HepG2 (cell line): ENCODE data around the gene NUBPL. TPM values are rescaled to one million over a fixed set of nuclear protein-coding genes. Genes with fewer than 3 reads are reported as not detected.
A peak's percentile ranks its signal among the peaks of the same experiment; 100 is the strongest.

ENCODE experiments used
- ARID4A ChIP-seq: sonication (generic); formaldehyde crosslinking; IDR thresholded peaks from 2 replicates; pipeline ENCODE4 v1.5.0; 2020; ENCODE audit warnings: mild to moderate bottlenecking, missing genetic modification reagents, borderline replicate concordance
- CSRNP1 ChIP-seq: sonication (generic); formaldehyde crosslinking; IDR thresholded peaks from 2 replicates; pipeline ENCODE4 v1.8.1; 2023; ENCODE audit warnings: mild to moderate bottlenecking, missing genetic modification reagents
- CSRNP2 ChIP-seq: sonication (generic); formaldehyde crosslinking; conservative IDR thresholded peaks from 2 replicates; pipeline ENCODE4 v1.8.0; 2022; ENCODE audit warnings: low read depth, missing genetic modification reagents
- FOXJ3 ChIP-seq: sonication (generic); formaldehyde crosslinking; IDR thresholded peaks from 2 replicates; pipeline ENCODE4 v1.4.0; 2020; ENCODE audit warnings: missing genetic modification reagents, mild to moderate bottlenecking, borderline replicate concordance
- FOXM1 ChIP-seq: sonication (generic); formaldehyde crosslinking; IDR thresholded peaks from 2 replicates; pipeline ENCODE4 v1.5.0; 2020; ENCODE audit warnings: missing genetic modification reagents
- HNRNPH1 ChIP-seq: fragments of 200-400 bp; formaldehyde crosslinking; optimal IDR thresholded peaks from 2 replicates; pipeline ENCODE3; 2017; ENCODE audit warnings: mild to moderate bottlenecking, low read depth, low read length
- HOXD1 ChIP-seq: sonication (generic); formaldehyde crosslinking; IDR thresholded peaks from 2 replicates; pipeline ENCODE4 v1.5.0; 2020; ENCODE audit warnings: missing genetic modification reagents
- NCOA2 ChIP-seq: sonication (generic); formaldehyde crosslinking; IDR thresholded peaks from 2 replicates; pipeline ENCODE4 v1.8.0; 2022; ENCODE audit warnings: inconsistent platforms
- PHF21A ChIP-seq: sonication (generic); formaldehyde crosslinking; IDR thresholded peaks from 2 replicates; pipeline ENCODE4 v1.5.0; 2020; ENCODE audit warnings: mild to moderate bottlenecking, missing genetic modification reagents
- TBP ChIP-seq: sonication (generic); formaldehyde crosslinking; IDR thresholded peaks from 2 replicates; pipeline ENCODE4 v1.5.0; 2020; ENCODE audit warnings: missing genetic modification reagents
- polyA plus RNA-seq, 8 experiments: library from polyadenylated mRNA; depleted of rRNA in 3 of 8; stranded (reverse) in 7 of 8; unstranded in 1 of 8; fragments of >200 nt; fragmentation: Illumina TruSeq in 4 of 8; extraction: Trizol in 4 of 8; gene quantifications; 2 replicates each; pipeline versions ENCODE4 v1.2.1 to v1.2.3, GENCODE V29; 2011 to 2016; ENCODE audit warnings: low read depth in 4 of 8, missing spikeins in 1 of 8, mixed read lengths in 1 of 8; ENCODE audit not compliant: insufficient read depth in 1 of 8
- total RNA-seq, 5 experiments: library from RNA; depleted of rRNA; stranded (reverse); fragments of >200 nt; fragmentation: Illumina TruSeq; extraction: Trizol; gene quantifications; 2 replicates each; pipeline ENCODE4 v1.2.3, GENCODE V29; 2016; ENCODE audit warnings: low read depth in 1 of 5
- TF ChIP-seq, protein P1 (sequence below), 2 experiments: sonication (generic) in 1 of 2; formaldehyde crosslinking in 1 of 2; IDR thresholded peaks; 2 replicates each; pipeline versions ENCODE4 v1.5.1 to v1.6.1; 2011 to 2020; ENCODE audit warnings: borderline replicate concordance in 1 of 2, low read depth in 1 of 2, low read length in 1 of 2, mild to moderate bottlenecking in 1 of 2, missing genetic modification reagents in 1 of 2, moderate library complexity in 1 of 2
- TF ChIP-seq, protein P2 (sequence below): sonication (generic); formaldehyde crosslinking; IDR thresholded peaks from 2 replicates; pipeline ENCODE4 v1.8.0; 2022; ENCODE audit warnings: mild to moderate bottlenecking, missing genetic modification reagents
- TF ChIP-seq, protein P3 (sequence below): IDR thresholded peaks from 2 replicates; pipeline ENCODE4 v1.4.0; 2020; ENCODE audit warnings: mild to moderate bottlenecking, missing genetic modification reagents

NUBPL gene
- total and polyA plus RNA-seq, 2 of the 13 experiments (the other 11 are each of a cell fraction or from before 2014, with no cell fraction given) = 21.3 to 44.1 TPM

DNA sequence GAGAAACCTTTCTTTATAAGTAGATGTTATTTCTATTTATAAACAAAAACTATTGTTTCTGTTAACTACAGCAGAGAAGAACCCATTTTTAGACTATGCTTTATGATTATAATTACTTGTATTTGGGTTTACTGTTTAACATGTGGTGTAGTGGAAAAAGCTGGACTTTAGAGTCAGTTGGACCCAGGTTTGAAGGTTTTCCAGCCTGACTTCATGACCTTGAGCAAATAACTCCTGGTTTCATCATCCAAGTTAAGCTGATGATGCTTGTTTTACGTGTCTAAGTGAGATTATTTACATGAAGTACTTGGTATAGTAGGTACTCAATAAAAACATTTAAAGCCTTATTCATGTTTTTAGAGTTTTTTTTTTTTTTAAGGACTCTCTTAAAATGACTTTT is 294.1 kb downstream of the NUBPL start (continued):
- TF ChIP-seq CSRNP1 (CRISPR knock-in tag) (no peak), FOXJ3 (peak; percentile 82; the same call in 1 of the 2 replicates), TBP (no peak), ARID4A (CRISPR knock-in tag) (no peak; the same call in 1 of the 2 replicates), PHF21A (CRISPR knock-in tag) (no peak), CSRNP2 (CRISPR knock-in tag) (no peak), HOXD1 (CRISPR knock-in tag) (no peak), NCOA2 (CRISPR knock-in tag) (peak; percentile 84), FOXM1 (CRISPR knock-in tag) (no peak), HNRNPH1 (no peak)
- TF ChIP-seq, protein P1, sequence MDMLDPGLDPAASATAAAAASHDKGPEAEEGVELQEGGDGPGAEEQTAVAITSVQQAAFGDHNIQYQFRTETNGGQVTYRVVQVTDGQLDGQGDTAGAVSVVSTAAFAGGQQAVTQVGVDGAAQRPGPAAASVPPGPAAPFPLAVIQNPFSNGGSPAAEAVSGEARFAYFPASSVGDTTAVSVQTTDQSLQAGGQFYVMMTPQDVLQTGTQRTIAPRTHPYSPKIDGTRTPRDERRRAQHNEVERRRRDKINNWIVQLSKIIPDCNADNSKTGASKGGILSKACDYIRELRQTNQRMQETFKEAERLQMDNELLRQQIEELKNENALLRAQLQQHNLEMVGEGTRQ (IDR thresholded peaks at IDR 0.05; ENCODE audit: low read depth, low read length) = no peak
- TF ChIP-seq, protein P1 (CRISPR knock-in tag; IDR thresholded peaks at IDR 0.05; ENCODE audit: borderline replicate concordance) = no peak
- TF ChIP-seq, protein P2, sequence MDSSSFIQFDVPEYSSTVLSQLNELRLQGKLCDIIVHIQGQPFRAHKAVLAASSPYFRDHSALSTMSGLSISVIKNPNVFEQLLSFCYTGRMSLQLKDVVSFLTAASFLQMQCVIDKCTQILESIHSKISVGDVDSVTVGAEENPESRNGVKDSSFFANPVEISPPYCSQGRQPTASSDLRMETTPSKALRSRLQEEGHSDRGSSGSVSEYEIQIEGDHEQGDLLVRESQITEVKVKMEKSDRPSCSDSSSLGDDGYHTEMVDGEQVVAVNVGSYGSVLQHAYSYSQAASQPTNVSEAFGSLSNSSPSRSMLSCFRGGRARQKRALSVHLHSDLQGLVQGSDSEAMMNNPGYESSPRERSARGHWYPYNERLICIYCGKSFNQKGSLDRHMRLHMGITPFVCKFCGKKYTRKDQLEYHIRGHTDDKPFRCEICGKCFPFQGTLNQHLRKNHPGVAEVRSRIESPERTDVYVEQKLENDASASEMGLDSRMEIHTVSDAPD (CRISPR knock-in tag) = no peak
- TF ChIP-seq, protein P3, sequence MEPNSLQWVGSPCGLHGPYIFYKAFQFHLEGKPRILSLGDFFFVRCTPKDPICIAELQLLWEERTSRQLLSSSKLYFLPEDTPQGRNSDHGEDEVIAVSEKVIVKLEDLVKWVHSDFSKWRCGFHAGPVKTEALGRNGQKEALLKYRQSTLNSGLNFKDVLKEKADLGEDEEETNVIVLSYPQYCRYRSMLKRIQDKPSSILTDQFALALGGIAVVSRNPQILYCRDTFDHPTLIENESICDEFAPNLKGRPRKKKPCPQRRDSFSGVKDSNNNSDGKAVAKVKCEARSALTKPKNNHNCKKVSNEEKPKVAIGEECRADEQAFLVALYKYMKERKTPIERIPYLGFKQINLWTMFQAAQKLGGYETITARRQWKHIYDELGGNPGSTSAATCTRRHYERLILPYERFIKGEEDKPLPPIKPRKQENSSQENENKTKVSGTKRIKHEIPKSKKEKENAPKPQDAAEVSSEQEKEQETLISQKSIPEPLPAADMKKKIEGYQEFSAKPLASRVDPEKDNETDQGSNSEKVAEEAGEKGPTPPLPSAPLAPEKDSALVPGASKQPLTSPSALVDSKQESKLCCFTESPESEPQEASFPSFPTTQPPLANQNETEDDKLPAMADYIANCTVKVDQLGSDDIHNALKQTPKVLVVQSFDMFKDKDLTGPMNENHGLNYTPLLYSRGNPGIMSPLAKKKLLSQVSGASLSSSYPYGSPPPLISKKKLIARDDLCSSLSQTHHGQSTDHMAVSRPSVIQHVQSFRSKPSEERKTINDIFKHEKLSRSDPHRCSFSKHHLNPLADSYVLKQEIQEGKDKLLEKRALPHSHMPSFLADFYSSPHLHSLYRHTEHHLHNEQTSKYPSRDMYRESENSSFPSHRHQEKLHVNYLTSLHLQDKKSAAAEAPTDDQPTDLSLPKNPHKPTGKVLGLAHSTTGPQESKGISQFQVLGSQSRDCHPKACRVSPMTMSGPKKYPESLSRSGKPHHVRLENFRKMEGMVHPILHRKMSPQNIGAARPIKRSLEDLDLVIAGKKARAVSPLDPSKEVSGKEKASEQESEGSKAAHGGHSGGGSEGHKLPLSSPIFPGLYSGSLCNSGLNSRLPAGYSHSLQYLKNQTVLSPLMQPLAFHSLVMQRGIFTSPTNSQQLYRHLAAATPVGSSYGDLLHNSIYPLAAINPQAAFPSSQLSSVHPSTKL (CRISPR knock-in tag) = peak; percentile 99
